ENCODE data around the gene RLN1.
A peak's percentile ranks its signal among the peaks of the same experiment; 100 is the strongest.
"Not testable (repeated sequence)": the region's sequence is repeated elsewhere in the genome, so short reads cannot be mapped to it uniquely, and the experiment has no call there.

The RLN1 gene

GRCh38 chr9:5321058-5321457 is 18.6 kb downstream of the RLN1 start:
- H3K4me3 ChIP-seq (ENCODE audit: low read depth, low read length) = no peak overlapping the region
- TF ChIP-seq, protein P1, sequence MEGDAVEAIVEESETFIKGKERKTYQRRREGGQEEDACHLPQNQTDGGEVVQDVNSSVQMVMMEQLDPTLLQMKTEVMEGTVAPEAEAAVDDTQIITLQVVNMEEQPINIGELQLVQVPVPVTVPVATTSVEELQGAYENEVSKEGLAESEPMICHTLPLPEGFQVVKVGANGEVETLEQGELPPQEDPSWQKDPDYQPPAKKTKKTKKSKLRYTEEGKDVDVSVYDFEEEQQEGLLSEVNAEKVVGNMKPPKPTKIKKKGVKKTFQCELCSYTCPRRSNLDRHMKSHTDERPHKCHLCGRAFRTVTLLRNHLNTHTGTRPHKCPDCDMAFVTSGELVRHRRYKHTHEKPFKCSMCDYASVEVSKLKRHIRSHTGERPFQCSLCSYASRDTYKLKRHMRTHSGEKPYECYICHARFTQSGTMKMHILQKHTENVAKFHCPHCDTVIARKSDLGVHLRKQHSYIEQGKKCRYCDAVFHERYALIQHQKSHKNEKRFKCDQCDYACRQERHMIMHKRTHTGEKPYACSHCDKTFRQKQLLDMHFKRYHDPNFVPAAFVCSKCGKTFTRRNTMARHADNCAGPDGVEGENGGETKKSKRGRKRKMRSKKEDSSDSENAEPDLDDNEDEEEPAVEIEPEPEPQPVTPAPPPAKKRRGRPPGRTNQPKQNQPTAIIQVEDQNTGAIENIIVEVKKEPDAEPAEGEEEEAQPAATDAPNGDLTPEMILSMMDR (conservative IDR thresholded peaks at IDR 0.05; ENCODE audit: low read depth, low read length) = peak; percentile 42
- DNase-seq (ENCODE audit: low read depth) = peak; percentile 30

GRCh38 chr9:5316406-5316805 is 23.3 kb downstream of the RLN1 start:
- H3K4me3 ChIP-seq (ENCODE audit: low read depth, low read length); DNase-seq (ENCODE audit: low read depth): not testable (repeated sequence)

DNA sequence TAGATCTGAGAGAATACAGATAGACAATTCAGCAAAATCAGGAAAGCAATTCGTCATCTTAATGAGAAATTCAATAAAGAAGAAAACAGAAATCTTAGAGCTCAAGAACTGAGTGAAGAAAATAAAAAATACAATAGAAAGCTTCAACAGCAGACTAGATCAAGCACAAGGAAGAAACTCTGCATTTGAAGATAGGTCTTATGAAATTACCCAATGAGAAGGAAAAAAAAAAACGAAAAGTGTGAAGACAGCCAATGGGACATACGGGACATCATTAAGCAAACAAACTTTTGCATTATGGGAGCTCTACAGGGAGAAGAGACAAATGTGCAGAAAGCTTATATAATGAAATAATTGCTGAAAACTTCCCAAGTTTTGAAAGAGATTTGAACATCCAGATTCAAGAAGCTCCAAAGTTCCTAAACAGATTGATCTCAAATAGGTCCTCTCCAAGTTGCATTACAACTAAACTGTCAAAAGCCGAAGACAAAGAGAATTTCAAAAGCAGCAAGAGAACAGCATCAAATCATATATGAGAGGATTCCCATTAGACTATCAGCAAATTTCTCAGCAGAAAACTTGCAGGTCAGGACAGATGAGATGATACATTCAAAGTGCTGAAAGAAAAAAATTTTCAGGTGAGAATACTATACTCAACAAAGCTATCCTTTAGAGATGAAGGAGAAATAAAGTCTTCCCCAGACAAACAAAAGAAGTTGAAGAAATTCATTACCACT is 24.3 kb downstream of the RLN1 start:
- H3K4me3 ChIP-seq (ENCODE audit: low read depth, low read length) = no peak overlapping the region
- DNase-seq (ENCODE audit: low read depth) = no peak
- TF ChIP-seq, protein P1 (conservative IDR thresholded peaks at IDR 0.05; ENCODE audit: low read depth, low read length) = no peak

DNA sequence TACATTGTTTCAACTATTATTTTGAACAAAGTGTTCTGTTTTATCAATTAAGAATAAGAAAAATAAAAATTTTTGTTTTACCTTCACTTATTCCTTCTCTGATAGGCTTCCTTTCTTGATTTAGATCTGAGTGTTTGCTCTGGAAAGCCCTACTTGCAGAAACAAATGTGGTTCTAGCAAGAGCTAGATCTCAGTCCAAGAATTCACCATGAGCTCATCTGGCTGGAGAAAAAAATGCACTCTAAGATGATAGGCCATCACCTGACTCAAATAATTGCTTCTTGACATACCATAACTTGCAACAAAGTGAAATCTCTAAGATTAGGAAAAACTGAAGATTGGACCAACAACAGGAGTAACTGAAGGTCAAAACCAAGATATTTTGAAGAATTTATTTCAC is 28.8 kb downstream of the RLN1 start:
- peak; percentile 24 for DNase-seq (ENCODE audit: low read depth)
- TF ChIP-seq, protein P1 (conservative IDR thresholded peaks at IDR 0.05; ENCODE audit: low read depth, low read length) = no peak
- H3K4me3 ChIP-seq (ENCODE audit: low read depth, low read length) = no peak overlapping the region

- TF ChIP-seq, protein P1 (conservative IDR thresholded peaks at IDR 0.05; ENCODE audit: low read depth, low read length) = no peak
- no peak for DNase-seq (ENCODE audit: low read depth)
- no peak overlapping the region for H3K4me3 ChIP-seq (ENCODE audit: low read depth, low read length)
Measured at GRCh38 chr9:5305741-5306140, 33.9 kb downstream of the RLN1 start.

DNA sequence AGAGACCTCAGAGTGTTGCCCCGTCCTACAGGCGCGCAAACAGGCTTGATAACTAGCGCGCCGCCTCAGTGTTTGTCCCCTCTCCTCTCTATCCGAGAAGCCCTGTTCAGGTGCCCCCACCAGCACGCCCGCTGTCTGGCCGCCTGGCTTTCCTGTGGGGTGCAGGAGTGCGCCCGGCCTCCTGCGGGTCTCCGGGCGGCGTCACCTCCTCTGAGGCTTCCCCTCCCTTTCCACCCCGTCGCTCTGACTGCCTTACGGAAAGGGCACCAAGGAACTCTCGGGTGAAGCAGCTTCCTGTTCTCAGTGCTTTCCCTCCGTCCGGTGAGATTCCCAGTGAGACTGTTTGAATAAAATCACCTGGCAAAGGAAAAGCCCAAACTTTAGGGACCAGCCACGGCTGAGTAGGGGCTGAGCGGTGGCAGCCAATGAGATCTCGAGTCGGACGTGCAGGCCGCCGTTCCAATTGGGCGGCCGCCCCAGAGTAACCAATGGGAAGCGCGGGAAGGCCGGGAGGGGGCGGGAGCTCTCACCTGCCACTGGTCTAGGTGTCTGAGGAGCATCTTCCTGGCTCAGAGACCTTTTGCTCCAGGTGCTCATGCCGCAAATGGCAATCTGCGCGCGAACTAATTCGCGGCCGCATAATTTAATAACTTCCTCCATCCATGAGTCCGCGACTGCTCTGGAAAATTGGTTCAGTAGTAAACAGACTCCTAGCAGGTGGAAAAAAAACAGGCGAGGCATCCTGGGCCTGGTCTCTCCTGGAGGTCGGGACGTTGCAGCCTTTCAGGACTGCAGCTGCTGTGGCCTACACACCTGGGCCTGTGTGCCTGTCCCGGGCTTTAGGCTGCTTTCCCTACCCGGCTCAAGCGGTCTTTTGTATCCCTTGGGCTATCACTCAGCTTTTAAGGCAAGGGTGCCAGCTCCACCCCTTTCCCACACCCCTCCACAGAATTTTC is 35.6 kb downstream of the RLN1 start, which contains the start of gene RLN2:
RLN2 (minus strand) TSS at position 877 of the 956 bp plus-strand sequence; CDS start at position 741, 136 bp downstream.
- not testable (repeated sequence) for DNase-seq (ENCODE audit: low read depth); H3K4me3 ChIP-seq (ENCODE audit: low read depth, low read length)

DNA sequence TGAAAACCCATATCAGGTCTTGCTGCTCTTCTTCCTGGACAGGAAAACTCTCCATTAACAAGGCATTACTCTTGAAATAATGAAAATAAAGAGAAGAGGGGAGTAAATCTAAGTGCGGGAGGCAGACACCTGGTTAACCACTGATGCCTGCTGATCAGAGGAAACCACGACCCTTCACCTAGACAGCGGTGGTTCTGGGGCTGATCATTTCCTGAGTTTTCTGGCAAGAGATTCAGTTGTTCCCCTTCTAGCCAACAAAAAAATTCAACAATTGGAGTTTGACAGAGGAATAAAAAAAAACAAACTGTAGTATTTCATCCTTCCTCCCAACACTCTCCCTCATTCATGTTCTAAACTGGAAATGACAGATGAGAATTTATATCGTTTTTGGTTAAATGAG is 38.1 kb downstream of the RLN1 start:
- no peak overlapping the region for H3K4me3 ChIP-seq (ENCODE audit: low read depth, low read length)
- no peak for DNase-seq (ENCODE audit: low read depth)
- TF ChIP-seq, protein P1 (conservative IDR thresholded peaks at IDR 0.05; ENCODE audit: low read depth, low read length) = no peak

Measured in choroid plexus epithelial cell (primary cell).